Measurements from ENCODE around the gene MYL6. TPM values are rescaled to one million over a fixed set of nuclear protein-coding genes. Genes with fewer than 3 reads are reported as not detected.
A peak's percentile ranks its signal among the peaks of the same experiment; 100 is the strongest.

Gene MYL6
- total RNA-seq, 1 experiment from 2014 or later = 932 TPM

DNA sequence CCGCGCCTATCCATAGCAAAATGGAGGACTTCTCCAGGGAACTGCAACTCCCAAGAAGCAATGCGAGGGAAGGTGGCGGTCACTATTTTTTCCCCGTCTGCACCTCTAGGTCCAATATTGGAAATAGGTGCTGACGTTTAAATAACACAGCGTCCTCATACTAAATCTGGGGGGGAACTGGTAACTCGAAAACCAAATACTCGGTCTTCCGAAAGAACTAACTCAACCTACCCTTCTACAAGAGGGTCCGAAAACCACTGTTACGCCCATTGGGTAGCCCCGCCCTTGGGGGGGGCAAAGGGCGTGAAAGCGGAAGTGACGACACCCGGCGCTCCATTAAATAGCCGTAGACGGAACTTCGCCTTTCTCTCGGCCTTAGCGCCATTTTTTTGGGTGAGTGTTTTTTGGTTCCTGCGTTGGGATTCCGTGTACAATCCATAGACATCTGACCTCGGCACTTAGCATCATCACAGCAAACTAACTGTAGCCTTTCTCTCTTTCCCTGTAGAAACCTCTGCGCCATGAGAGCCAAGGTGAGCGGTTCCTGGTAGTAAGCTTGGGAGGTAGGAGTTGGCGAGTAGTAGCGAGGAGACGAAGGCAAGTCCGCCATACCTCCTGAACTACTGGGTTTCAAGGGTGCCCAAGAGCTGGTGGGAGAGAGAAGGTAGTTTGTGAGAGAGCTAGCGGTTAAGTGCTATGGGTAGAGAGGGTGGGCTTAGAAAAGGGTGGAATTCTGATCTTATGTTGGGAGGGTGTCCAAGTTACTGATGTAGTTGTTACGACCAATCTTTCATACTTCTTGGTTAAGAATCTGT, 41.7 kb upstream of the MYL6 start, which contains the start of gene RPL41:
Gene RPL41 (plus strand): TSS at position 367 of the 815 bp plus-strand sequence.
- ChIA-PET CTCF (interaction anchor here (0.8 to 2.1 kb wide), 3 partner anchors 12 to 72 kb away, joined by 3 to 24 read pairs (median 3); partner anchors contain the start of genes PA2G4 and SMARCC2), POLR2A (interaction anchor here (0.7 to 3.6 kb wide), 6 partner anchors 12 to 73 kb away, joined by 3 to 71 read pairs (median 8); partner anchors contain the start of genes ESYT1, MYL6B, PA2G4 and SMARCC2)
- ATAC-seq (peak; percentile 9), DNase-seq (ENCODE audit: low spot score) (peak; percentile 91)
- Mint-ChIP-seq H3K9me3 (no peaks in the 10 kb centered on the region), H3K27me3 (ENCODE audit: low read depth) (no peaks in the 10 kb centered on the region), H3K4me3 (peak within 1 kb of the TSS; percentile 100), H3K36me3 (peaks cover 48% of the 10 kb centered on the region), H3K4me1 (peaks cover 21% of the 10 kb centered on the region), H3K27ac (peak within 1 kb of the TSS; percentile 100)
- TF ChIP-seq ELF4 (CRISPR knock-in tag; IDR thresholded peaks at IDR 0.05; ENCODE audit: low read depth) = no peak
- no peak for TF ChIP-seq RELA (CRISPR knock-in tag; IDR thresholded peaks at IDR 0.05; ENCODE audit: borderline replicate concordance)
- TF ChIP-seq ZNF671 (CRISPR knock-in tag; IDR thresholded peaks at IDR 0.05) = peak; percentile 88; the same call in 1 of the 2 replicates
- no peak for TF ChIP-seq ZNF396 (CRISPR knock-in tag; IDR thresholded peaks at IDR 0.05; ENCODE audit: borderline replicate concordance)
- peak; percentile 89 for TF ChIP-seq SP1 (CRISPR knock-in tag; conservative IDR thresholded peaks at IDR 0.05)
- 0 out of 2 replicates have a peak, but pooled peaks have one; percentile 31 for TF ChIP-seq FOXP1 (CRISPR knock-in tag; IDR thresholded peaks at IDR 0.05; ENCODE audit: borderline replicate concordance)
- TF ChIP-seq FOXK1 (CRISPR knock-in tag; IDR thresholded peaks at IDR 0.05) = no peak; the same call in 1 of the 2 replicates
- TF ChIP-seq KAT7 (CRISPR knock-in tag; IDR thresholded peaks at IDR 0.05; ENCODE audit: borderline replicate concordance) = peak; percentile 45; the same call in 1 of the 2 replicates
- no peak for TF ChIP-seq SMAD3 (CRISPR knock-in tag; IDR thresholded peaks at IDR 0.05; ENCODE audit: borderline replicate concordance)
- TF ChIP-seq, protein P1, sequence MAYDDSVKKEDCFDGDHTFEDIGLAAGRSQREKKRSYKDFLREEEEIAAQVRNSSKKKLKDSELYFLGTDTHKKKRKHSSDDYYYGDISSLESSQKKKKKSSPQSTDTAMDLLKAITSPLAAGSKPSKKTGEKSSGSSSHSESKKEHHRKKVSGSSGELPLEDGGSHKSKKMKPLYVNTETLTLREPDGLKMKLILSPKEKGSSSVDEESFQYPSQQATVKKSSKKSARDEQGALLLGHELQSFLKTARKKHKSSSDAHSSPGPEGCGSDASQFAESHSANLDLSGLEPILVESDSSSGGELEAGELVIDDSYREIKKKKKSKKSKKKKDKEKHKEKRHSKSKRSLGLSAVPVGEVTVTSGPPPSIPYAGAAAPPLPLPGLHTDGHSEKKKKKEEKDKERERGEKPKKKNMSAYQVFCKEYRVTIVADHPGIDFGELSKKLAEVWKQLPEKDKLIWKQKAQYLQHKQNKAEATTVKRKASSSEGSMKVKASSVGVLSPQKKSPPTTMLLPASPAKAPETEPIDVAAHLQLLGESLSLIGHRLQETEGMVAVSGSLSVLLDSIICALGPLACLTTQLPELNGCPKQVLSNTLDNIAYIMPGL (CRISPR knock-in tag; IDR thresholded peaks at IDR 0.05) = 0 out of 2 replicates have a peak, but pooled peaks have one; percentile 35
- peak; percentile 85 for TF ChIP-seq EMX1 (CRISPR knock-in tag; IDR thresholded peaks at IDR 0.05)
- TF ChIP-seq ZBTB21 (CRISPR knock-in tag; IDR thresholded peaks at IDR 0.05; ENCODE audit: borderline replicate concordance) = no peak
- TF ChIP-seq, protein P2, sequence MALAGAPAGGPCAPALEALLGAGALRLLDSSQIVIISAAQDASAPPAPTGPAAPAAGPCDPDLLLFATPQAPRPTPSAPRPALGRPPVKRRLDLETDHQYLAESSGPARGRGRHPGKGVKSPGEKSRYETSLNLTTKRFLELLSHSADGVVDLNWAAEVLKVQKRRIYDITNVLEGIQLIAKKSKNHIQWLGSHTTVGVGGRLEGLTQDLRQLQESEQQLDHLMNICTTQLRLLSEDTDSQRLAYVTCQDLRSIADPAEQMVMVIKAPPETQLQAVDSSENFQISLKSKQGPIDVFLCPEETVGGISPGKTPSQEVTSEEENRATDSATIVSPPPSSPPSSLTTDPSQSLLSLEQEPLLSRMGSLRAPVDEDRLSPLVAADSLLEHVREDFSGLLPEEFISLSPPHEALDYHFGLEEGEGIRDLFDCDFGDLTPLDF (CRISPR knock-in tag; IDR thresholded peaks at IDR 0.05) = 0 out of 2 replicates have a peak, but pooled peaks have one; percentile 31
- no peak for TF ChIP-seq ZNF219 (CRISPR knock-in tag; IDR thresholded peaks at IDR 0.05; ENCODE audit: borderline replicate concordance)
- TF ChIP-seq E2F5 (CRISPR knock-in tag; IDR thresholded peaks at IDR 0.05) = 0 out of 2 replicates have a peak, but pooled peaks have one; percentile 10
- peak; percentile 94 for TF ChIP-seq CREM (CRISPR knock-in tag; IDR thresholded peaks at IDR 0.05)
- peak; percentile 87 for TF ChIP-seq MAX (CRISPR knock-in tag; IDR thresholded peaks at IDR 0.05)
- TF ChIP-seq, protein P3, sequence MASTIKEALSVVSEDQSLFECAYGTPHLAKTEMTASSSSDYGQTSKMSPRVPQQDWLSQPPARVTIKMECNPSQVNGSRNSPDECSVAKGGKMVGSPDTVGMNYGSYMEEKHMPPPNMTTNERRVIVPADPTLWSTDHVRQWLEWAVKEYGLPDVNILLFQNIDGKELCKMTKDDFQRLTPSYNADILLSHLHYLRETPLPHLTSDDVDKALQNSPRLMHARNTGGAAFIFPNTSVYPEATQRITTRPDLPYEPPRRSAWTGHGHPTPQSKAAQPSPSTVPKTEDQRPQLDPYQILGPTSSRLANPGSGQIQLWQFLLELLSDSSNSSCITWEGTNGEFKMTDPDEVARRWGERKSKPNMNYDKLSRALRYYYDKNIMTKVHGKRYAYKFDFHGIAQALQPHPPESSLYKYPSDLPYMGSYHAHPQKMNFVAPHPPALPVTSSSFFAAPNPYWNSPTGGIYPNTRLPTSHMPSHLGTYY (CRISPR knock-in tag; IDR thresholded peaks at IDR 0.05) = peak; percentile 89; the same call in 1 of the 2 replicates
- TF ChIP-seq GABPB1 (CRISPR knock-in tag; IDR thresholded peaks at IDR 0.05) = peak; percentile 77
- peak; percentile 79; the same call in 1 of the 2 replicates for TF ChIP-seq ETV6 (CRISPR knock-in tag; IDR thresholded peaks at IDR 0.05)
- no peak for TF ChIP-seq TP53 (CRISPR knock-in tag; IDR thresholded peaks at IDR 0.05)
- TF ChIP-seq JUN (CRISPR knock-in tag; IDR thresholded peaks at IDR 0.05) = peak; percentile 66; the same call in 1 of the 2 replicates
- TF ChIP-seq, protein P4, sequence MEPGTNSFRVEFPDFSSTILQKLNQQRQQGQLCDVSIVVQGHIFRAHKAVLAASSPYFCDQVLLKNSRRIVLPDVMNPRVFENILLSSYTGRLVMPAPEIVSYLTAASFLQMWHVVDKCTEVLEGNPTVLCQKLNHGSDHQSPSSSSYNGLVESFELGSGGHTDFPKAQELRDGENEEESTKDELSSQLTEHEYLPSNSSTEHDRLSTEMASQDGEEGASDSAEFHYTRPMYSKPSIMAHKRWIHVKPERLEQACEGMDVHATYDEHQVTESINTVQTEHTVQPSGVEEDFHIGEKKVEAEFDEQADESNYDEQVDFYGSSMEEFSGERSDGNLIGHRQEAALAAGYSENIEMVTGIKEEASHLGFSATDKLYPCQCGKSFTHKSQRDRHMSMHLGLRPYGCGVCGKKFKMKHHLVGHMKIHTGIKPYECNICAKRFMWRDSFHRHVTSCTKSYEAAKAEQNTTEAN (CRISPR knock-in tag; IDR thresholded peaks at IDR 0.05) = no peak
- no peak for TF ChIP-seq ZNF317 (CRISPR knock-in tag; IDR thresholded peaks at IDR 0.05; ENCODE audit: borderline replicate concordance, low read depth)
- peak; percentile 88 for TF ChIP-seq TEAD1 (CRISPR knock-in tag; IDR thresholded peaks at IDR 0.05)
- no peak for TF ChIP-seq NR3C1 (CRISPR knock-in tag; conservative IDR thresholded peaks at IDR 0.05; ENCODE audit: low read depth)
- TF ChIP-seq NFATC4 (CRISPR knock-in tag; IDR thresholded peaks at IDR 0.05) = peak; percentile 89
- TF ChIP-seq ZNF416 (CRISPR knock-in tag; IDR thresholded peaks at IDR 0.05) = peak; percentile 77; the same call in 1 of the 2 replicates
